HG02970 (cell line): ENCODE results near the gene NUMB.

Experiments
- ATAC-seq: cut with Tn5 transposase; IDR thresholded peaks from one replicate; pipeline ENCODE4 v1.9.1; 2021; ENCODE audit warnings: mild to moderate bottlenecking, moderate library complexity, moderate number of reproducible peaks; ENCODE audit not compliant: unreplicated experiment, low FRiP score

NUMB gene

DNA sequence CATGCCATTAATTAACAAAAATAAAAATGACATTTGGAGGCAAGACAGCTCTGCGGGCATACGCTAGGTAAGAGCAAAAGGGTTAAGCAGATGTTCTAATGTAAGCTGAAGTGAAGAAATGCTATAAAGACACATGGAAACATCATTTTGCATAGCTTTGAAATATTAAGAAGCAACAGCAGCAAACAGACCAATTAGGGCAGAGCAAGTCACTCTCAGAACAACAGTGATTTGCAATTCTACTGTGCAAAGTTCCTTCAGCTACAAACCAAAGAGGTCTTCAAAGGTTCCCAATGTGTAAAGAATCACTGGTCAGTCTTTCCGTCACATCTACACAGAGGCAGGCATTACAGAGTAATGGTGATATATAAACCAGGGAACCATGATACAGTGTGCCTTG is 152.8 kb downstream of the NUMB start:
- no peak for ATAC-seq

DNA sequence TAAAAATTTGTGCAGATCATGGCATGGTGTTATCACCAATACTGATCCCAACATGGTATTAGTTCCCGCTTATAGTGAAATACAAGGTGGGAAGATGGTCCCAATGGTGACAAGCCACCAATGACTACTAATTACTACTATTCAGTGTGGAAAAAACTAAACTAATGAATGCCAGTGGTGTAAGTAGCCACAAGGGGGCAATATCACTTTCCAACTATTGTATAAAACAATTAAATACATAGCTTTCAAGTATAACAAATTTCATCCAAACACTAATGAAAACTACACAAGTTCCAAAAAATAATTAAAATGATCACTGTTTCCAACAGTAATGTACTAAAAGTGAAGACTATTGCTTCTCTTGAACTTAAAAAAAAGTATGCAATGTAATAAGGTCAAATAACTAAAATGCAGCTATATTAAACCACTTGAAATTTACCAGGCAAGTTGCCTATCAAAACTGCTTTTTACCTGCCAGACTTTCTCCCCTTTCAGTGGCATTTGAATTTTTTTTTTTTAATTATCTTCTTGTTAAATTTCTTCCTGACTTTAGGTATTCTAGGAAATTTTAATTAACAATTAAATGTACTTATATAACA is 163.0 kb downstream of the NUMB start:
- ATAC-seq: no peak

DNA sequence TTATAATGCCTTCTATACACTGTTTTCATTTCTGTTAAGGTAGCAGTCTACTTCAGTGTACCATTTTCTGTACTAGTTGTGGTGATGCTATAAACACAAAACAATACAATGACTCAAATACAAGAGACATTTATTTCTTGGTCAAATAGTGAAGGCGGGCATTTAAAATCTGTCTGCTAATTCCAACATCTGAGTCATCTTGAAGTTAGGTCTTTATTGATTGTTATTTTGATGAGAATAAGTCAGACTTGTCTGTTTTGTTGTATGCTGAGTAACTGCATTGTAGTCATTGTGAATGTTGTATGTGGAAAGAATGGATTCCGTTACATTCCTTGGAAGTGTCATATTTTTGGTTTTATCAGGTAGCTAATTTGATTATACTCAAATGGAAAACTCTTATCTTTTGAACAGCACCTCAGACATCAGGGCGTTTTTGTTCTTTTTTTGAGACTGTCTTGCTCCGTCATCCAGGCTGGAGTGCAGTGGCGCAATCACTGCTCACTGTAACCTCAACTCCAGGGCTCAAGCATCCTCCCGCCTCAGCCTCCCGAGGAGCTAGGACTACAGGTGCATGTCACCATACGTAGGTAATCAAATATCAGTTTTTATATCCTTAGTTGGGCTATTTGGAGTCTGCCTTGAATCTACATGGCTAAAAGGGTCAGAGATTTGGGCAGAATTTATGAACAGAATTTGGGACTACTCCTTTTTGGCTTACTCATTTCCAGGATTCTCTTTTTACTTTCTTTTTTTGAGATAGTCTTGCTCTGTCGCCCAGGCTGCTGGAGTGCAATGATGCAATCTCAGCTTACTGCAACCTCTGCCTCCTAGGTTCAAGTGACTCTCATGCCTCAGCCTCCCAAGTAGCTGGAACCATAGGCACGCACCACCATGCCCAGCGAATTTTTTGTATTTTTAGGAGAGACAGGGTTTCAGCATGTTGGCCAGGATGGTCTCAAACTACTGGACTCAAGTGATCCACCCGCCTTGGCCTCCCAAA is 164.3 kb downstream of the NUMB start:
- ATAC-seq: no peak

DNA sequence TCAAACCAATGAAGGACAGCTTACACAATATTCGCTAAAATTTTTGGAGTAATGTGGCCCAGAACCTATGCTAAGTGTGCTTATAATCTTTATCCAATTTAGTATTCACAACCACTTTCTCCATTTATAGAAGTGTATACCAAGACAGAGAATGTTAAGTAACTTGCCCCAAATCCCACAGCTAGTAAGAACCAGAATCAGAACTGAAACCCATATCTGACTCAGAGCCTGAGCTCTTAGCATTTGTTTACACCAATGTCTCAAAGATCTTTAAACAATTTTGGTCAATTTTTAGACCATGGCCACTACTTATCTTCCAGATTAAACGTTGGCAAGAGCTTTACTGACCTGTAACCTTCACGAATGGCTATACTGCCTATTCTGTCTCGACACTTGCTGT is 168.1 kb downstream of the NUMB start:
- no peak for ATAC-seq

DNA sequence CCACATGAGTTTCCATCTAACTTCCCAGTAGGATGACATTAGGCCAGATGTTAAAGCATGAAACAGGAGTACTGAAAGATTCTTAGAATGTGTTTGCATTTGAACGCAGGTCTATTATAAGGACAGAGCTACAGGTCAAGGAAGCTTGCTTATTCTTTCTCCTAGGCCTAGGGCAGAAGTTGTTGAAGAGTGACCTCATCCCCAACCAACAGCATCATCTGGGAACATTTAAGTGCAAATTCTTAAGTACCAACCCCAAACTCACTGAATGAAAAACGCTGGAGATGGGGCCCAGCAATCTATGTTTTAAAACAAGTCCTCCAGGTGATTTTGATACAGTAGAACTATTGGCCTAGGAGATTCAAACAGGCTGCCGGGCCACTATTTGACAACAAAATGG is 168.6 kb downstream of the NUMB start:
- no peak for ATAC-seq

DNA sequence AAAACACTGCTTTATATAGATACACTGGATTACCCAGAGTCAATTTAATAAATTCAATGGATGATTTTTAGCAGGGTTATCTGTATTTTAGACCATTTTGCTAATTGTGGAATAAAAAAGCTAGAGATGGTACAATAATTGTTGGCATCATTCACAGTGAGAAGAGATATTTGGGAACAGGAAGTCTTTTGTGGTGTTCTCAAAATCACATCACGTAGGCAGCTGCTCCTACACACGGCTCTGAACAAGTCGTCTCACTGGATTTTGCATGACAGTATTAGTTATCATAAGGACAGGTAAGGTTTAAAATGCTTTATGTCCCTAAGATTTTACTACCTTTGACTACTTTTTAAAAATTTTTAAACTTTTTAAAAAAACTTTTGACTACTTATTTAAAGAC is 169.0 kb downstream of the NUMB start:
- no peak for ATAC-seq

DNA sequence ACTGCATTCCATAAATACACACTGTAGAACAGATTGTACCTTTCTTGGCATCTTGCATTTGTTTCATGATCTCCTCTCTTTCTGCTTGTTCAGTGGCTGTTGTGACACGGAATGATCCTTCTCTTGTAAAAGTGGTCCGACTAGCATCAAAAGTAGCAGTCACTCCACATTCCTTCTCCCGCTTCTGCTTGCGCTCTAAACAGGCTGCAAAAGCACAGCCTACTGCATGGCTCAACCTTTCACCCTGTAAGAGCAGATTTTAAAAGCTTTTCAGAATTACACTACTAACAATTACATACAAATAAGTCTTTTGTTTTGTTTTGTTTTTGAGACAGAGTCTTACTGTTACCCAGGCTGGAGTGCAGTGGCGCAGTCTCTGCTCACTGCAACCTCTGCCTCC is 171.3 kb downstream of the NUMB start:
- no peak for ATAC-seq

DNA sequence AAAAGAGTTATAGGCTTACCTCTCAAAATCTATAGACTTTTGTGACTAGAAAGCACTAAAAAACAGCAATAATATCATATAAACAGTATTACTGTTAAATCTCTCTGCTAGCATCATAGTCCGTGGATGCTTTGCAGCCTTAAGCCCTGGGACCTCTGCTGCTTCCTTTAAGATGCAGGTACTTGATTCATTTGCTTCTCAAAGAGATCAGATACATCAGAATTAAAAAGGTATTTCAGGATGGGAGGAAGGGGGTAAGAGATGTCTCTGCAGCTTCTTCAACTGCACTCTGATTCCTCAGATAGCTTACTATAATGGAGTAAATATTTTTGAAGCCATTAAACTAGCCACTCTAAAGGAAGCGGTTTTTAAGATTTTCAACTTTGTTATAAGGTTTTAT is 171.7 kb downstream of the NUMB start:
- no peak for ATAC-seq

DNA sequence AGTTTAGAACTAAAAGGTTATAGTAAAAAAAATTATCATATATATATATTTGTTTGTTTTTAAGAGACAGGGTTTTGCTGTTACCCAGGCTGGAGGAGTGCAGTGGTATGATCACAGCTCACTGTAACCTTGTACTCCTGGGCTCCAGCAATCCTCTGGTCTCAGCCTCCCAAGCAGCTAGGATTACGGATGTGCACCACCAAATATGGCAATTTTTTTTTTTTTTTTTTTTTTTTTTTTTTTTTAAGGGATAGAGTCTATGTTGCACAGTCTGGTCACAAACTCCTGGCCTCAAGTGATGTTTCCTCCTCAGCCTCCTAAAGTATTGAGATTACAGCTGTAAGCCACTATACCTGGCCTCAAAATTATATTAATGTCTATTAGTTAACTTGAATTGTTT is 172.4 kb downstream of the NUMB start:
- ATAC-seq: no peak

DNA sequence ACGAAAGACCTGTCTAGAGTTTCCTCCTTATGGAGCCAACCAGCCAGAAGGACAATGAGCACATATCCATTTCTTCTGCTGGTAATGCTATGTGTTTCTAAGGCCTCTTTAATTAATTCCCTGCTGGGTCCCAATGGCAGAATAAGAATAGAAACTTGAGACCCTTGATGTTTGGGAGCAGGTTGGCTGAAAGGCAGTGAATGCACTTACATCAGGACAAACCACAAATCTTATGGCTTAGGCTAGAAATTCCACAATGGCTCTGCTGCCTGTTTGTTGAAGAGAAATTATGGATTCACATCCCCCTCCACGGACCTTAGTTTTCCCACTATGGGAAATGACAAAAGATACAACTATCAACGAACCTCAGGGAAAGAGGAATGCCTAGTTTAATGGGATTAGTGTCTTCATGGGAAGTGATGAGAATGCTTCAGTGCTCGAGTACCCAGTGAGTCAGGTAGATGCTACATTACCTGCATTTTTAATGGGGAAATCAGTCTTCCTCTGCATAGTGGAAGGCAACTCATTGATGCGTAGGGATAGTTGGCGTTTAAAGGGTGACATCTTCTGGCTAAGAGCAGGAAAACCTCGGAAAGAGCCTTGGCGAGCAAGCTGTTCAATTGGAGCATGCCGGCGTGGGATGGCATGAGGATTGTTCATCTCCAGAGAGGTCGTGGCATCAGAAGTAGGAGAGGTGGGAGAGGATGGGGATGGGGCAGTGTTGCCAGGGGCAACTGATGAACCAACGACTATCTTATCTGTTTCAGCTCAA is 174.6 kb downstream of the NUMB start:
- ATAC-seq: no peak

DNA sequence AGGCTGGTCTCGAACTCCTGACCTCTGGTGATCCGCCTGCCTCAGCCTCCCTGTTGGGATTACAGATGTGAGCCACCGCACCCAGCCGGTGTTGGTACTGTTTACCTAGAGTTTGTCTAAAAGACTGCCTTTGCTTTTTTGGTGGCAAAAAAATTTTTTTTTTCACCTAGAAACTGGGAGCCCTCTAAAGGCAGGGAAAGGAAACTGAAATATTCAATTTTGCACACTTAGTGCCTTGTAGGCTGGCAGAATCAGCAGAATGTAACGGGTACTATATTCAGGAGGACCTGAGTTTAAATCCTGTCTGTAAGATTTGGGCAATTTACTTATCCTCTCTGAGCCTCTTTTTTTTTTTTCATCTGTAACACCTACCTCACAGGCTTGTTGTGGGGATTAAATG is 177.4 kb downstream of the NUMB start:
- ATAC-seq: no peak

DNA sequence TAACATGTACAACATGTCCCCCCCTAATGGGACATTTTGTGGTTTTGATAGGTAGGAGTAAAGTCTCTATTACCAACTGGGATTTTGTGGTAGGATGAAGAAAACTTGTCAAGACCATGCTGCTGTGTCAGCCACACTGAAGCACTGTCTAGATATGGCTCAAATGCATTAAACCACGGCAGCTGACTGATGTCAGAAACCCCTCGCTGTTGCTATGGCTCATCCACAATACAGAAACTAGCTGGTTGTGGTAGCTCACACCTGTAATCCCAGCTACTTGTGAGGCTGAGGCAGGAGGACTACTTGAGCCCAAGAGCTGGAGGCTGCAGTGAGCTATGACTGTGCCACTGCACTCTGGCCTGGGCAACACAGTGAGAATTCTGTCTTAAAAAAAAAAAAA is 181.0 kb downstream of the NUMB start:
- no peak for ATAC-seq

DNA sequence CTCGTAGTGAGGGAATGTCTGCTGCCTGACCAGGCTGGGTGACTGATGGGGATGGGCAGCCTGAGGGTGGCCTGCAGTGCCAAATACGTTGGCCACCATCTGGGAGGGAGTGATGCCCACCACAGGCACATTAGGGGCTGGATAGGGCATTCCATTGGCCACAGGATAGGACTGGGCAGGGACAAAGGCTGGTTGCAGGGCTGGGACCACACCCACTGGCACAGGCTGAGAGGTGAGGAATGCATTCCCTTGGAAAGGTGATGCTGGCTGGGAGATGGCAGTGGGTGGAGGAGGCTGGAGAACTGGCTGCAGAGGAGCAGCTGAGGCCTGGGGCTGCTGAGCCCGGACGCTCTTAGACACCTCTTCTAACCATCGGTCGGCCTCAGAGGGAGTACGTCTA is 181.5 kb downstream of the NUMB start:
- no peak for ATAC-seq

DNA sequence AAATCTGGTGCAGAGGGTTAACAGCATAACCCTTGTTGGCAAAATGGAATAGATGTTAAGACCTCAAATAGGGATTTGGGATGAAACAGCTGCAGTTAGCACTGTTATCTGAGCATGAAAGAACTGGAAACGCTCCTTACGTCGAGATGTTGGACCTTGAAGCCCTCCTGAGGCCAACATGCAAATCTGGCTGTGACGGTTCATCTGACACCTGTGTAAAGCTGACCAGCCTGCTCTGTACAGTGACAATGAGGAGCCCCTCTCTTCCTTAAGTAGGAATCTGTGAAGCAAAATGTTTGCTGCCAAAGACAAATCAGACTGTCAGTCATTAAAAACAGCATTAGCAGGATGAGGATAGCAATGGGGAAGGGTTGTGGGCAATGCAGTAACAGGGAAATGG is 184.5 kb downstream of the NUMB start:
- ATAC-seq: no peak

DNA sequence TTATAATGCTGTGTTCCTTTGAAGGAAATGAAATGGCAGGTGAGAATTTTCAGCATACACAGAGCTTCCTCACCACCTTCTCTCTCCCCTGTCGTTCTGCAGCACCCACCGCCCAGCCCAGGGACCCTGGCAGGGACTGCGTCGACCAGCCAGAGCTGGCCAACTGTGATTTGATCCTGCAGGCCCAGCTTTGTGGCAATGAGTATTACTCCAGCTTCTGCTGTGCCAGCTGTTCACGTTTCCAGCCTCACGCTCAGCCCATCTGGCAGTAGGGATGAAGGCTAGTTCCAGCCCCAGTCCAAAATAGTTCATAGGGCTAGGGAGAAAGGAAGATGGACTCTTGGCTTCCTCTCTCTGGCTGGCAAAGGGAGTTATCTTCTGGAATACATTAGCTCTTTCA is 186.0 kb downstream of the NUMB start:
- no peak for ATAC-seq

DNA sequence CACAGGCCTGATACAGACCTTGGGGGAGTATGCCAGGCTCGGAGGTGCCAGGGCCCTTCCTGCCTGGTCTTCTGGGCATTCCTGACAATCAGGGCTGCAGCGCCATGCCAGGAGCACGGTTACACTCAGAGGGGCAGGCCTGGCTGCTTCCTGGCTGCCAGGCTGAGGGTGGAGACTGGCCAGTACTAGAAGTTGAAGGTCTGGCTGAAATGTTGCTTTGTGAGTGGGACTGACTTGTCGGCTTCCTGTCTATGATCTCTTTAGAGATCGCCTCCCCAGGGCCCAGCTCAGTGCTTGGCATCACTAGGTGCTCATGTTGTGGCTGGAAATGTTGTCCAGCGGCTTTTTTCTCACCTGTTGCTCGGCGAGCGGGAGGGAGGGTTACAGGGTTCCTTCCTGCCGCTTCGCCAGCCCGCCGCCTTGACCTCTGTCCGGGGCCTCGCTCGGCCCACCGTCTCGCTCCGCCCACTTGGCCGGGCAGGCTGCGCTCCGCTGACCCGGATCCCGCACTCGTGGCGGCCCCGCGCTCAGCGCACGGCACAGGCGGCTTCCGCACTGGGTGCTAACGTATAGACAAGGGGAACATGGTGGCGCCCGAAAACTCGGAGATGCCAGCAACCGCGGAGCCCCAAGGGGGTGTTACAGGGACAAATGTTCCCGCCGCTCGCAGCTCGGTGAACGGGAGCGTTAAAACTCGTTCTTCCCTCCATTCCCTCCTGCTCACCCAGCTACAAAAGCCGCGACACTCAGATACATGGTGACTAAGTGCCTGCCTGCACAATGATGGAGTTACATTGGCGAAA is 188.4 kb downstream of the NUMB start:
- ATAC-seq: peak; percentile 75

DNA sequence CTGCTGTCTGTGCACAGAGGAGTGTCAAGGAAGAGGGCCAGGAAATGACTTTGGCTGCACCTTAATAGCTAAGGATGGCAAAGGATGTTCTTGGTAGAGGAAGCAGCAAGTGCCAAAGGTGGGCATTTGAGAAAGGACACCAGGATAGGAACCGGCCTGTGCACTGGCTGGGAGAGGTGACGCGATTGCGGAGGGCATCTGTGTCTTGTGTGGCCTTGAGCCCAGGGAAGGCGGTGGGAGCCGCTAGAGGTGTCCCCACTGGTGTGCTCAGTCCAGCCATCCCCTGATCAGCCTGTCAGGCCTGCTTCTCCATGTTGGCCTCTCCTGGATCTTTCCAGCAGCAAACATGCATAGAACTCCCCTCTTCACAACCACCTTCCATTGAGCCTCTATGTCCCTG is 190.9 kb downstream of the NUMB start:
- no peak for ATAC-seq

DNA sequence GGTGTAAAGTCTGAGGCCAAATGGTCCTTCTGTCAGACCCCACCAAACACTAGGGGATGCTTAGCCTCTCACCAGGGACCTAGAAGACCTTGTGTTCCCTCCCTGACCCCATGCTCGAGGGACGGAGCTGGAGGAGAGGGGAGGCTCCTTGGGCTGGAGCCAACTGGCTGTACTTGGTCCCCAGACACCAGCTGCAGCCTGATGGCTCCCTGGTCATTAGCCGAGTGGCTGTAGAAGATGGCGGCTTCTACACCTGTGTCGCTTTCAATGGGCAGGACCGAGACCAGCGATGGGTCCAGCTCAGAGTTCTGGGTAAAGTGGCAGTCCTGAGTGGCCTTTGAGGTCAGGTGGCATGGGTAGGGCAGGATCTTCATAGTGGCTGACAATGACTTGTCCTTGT is 192.0 kb downstream of the NUMB start:
- no peak for ATAC-seq

DNA sequence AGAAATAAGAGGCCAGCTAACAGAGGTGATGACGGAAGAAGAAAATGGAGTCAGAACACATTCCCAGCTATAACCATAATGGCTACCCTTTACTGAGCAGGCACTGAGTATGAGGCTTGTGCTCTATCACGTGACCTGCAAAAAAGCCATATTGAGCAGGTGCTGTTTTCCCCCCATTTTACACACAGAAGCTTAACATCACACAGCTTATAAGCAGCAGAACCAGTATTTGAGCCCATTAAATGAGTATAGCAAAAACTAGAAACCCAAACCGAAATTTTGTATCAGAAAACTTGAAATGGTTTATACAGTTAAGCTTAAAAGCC is 192.7 kb downstream of the NUMB start:
- no peak for ATAC-seq

DNA sequence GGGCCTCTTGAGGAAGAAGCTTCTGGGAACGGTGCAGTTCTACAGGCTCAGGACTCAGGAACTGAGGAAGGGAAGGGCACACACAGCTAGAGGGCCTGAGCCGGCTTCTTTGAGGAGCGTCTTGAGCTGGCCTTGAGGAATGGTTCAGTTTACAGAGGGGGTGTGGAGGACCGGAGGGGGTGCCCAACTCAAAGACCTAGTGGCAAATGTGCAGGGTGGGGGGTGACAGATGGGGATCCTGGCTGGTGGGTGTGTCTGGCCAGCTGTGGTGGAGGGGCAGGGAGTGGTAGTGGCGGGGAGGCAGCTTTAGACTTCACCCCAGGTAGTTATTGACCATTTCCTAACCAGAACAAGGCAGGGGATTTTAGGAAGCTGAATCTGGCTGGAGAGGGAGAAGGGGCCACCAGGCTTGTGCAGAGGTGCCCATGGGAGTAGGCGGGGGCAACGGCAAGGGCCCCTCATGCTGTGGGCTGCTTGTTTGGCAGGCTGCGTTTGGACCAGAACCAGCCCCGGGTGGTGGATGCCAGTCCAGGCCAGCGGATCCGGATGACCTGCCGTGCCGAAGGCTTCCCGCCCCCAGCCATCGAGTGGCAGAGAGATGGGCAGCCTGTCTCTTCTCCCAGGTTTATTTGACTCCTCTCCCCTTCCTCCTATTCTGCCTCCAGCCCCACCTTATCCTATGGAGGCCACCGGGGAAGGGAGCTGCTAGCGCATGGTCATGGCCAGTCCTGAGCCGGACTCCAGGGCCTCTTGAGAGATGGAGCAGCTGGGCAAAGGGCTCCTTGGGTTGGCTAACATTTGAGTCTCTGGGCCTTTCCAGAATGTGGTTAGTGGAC is 193.2 kb downstream of the NUMB start:
- ATAC-seq: no peak
